ENCODE measurements around the gene IGF2.
A peak's percentile ranks its signal among the peaks of the same experiment; 100 is the strongest.

Gene IGF2

GRCh38 chr11:2137202-2138067 is 1.8 kb downstream of the IGF2 start:
- Histone ChIP-seq H3K4me1 (no peaks in the 10 kb centered on the region), H3K36me3 (ENCODE audit: control insufficient read depth, insufficient read depth, low read length) (no peaks in the 10 kb centered on the region), H3K4me3 (ENCODE audit: low read depth, low read length) (no peak overlapping the region), H2AFZ (peak overlapping the region; percentile 11), H3K4me2 (ENCODE audit: low read length) (peak overlapping the region; percentile 22), H3K9me3 (ENCODE audit: control insufficient read depth, low read length) (no peaks in the 10 kb centered on the region), H3K27me3 (ENCODE audit: control insufficient read depth, insufficient read depth, low read length) (no peaks in the 10 kb centered on the region), H3K9ac (no peak overlapping the region), H3K79me2 (no peaks in the 10 kb centered on the region), H3K27ac (no peak overlapping the region)
- no peak for TF ChIP-seq CTCF (IDR thresholded peaks at IDR 0.05)

- Histone ChIP-seq H3K4me1 (no peaks in the 10 kb centered on the region), H3K9ac (no peak overlapping the region), H3K4me3 (ENCODE audit: low read depth, low read length) (no peak overlapping the region), H3K4me2 (ENCODE audit: low read length) (no peak overlapping the region), H2AFZ (no peak overlapping the region), H3K27ac (no peak overlapping the region), H3K9me3 (ENCODE audit: control insufficient read depth, low read length) (no peaks in the 10 kb centered on the region), H3K27me3 (ENCODE audit: control insufficient read depth, insufficient read depth, low read length) (no peaks in the 10 kb centered on the region), H3K36me3 (ENCODE audit: control insufficient read depth, insufficient read depth, low read length) (no peaks in the 10 kb centered on the region), H3K79me2 (no peaks in the 10 kb centered on the region)
- no peak for TF ChIP-seq CTCF (IDR thresholded peaks at IDR 0.05)
These were observed 2.3 kb downstream of the IGF2 start for GRCh38 chr11:2136952-2137201.

GRCh38 chr11:2136209-2136951 is 2.8 kb downstream of the IGF2 start:
- no peak for TF ChIP-seq CTCF (IDR thresholded peaks at IDR 0.05)
- Histone ChIP-seq H3K9me3 (ENCODE audit: control insufficient read depth, low read length) (no peaks in the 10 kb centered on the region), H3K4me1 (no peaks in the 10 kb centered on the region), H3K27ac (no peak overlapping the region), H3K79me2 (no peaks in the 10 kb centered on the region), H2AFZ (no peak overlapping the region), H3K4me2 (ENCODE audit: low read length) (no peak overlapping the region), H3K36me3 (ENCODE audit: control insufficient read depth, insufficient read depth, low read length) (no peaks in the 10 kb centered on the region), H3K4me3 (ENCODE audit: low read depth, low read length) (no peak overlapping the region), H3K9ac (no peak overlapping the region), H3K27me3 (ENCODE audit: control insufficient read depth, insufficient read depth, low read length) (no peaks in the 10 kb centered on the region)

- Histone ChIP-seq H3K27ac (no peak overlapping the region), H2AFZ (no peak overlapping the region), H3K4me3 (ENCODE audit: low read depth, low read length) (no peak overlapping the region), H3K9me3 (ENCODE audit: control insufficient read depth, low read length) (no peaks in the 10 kb centered on the region), H3K36me3 (ENCODE audit: control insufficient read depth, insufficient read depth, low read length) (no peaks in the 10 kb centered on the region), H3K4me2 (ENCODE audit: low read length) (no peak overlapping the region), H3K4me1 (no peaks in the 10 kb centered on the region), H3K27me3 (ENCODE audit: control insufficient read depth, insufficient read depth, low read length) (no peaks in the 10 kb centered on the region), H3K9ac (no peak overlapping the region), H3K79me2 (no peaks in the 10 kb centered on the region)
- no peak for TF ChIP-seq CTCF (IDR thresholded peaks at IDR 0.05)
These were observed 3.5 kb downstream of the IGF2 start for GRCh38 chr11:2135648-2136201.

Data from parathyroid adenoma (tissue), 2 donors.